GM18507 (cell line): Measurements from ENCODE around the gene CAMK4.

ENCODE experiments used
- DNase-seq: peaks from one replicate; pipeline ENCODE4 v3.0.0; 2011; ENCODE audit warnings: low read depth; ENCODE audit not compliant: insufficient read length; ENCODE audit errors: extremely low spot score
- FAIRE-seq: peaks from 2 replicates; lab custom pipeline; 2011; peaks lifted over from hg19 to GRCh38; lab: Jason Lieb, UNC

Gene CAMK4

GRCh38 chr5:111364992-111365391, 140.8 kb downstream of the CAMK4 start:
- DNase-seq (no peak), FAIRE-seq (no peak)

DNA sequence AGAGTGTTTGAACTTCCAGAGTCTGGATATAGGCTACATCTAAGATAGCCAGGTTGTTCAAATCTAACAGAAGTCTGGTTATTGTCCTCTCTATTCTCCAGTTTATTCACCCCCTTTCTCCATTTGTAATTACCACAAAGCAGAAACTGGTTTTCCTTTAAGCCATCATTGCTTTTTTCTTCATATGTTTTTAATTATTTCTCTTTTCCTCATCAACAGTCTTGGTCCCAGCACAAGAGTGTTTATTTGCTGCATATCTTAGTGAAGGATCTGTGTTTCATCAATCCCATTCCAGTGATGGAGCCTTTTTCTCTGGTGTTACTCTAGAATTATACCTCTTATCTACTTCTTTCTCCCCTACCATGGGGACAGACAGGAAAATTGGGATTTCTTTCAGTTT, 142.2 kb downstream of the CAMK4 start:
- FAIRE-seq: no peak

DNA sequence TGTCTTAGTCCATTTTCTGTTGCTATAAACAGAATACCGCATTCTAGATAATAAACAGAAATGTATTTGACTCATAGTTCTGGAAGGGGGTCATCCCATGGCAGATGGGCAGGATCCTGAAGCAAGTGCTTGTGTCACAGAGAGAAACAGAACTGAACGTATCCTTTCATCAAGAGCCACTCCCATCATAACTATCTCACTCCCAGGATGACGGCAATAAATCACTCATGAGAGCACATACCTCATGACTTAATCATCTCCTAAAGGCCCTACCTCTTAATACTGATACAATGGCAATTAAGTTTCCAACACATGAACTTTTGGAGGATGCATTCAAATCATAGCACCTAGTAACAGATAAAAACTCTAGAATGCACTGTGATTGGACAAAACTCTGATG, 142.9 kb downstream of the CAMK4 start:
- no peak for FAIRE-seq

More for the DNA sequence above, 142.2 kb downstream of the CAMK4 start:
- DNase-seq: no peak

GRCh38 chr5:111372799-111373198, 148.6 kb downstream of the CAMK4 start:
- DNase-seq: no peak
- no peak for FAIRE-seq

More for the DNA sequence above, 142.9 kb downstream of the CAMK4 start:
- no peak for DNase-seq

DNA sequence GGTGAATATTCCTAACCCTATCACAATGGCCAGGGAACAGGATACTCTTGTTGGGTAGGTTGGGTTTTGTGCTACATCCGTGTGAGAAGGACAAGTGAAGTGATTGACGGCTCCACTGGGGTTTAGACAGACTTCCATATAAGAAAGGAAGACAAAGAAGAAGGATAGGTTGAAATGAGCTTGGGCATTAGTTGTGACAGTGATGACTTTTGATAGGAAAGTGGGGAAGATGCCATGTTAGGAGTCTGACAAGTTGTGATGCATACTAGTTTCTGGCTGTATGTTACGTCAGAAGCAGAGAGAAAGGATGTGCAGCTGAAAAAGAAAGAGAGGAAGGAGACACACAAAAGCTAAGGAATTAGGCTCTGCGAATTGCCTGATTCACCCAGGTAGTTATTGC, 150.2 kb downstream of the CAMK4 start:
- FAIRE-seq: no peak
- no peak for DNase-seq

DNA sequence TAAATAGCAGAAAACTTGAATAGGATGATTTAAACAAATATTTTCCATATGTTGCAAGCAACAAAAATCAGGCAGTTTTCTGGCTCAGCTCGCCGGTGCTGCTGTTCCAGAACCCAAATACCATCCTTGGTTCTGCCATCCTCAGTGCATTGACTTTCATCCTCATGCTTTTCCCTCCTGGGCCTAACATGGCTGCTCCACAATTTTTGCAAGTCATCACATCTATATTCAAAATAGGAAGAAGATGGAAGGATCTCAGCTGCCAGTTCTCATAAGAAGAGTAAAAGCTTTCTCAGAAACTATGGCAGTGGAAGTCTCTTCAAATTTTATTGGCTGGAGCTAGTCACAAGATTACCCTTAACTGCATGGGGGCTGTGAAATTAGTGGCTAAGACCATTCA, 151.5 kb downstream of the CAMK4 start:
- DNase-seq (no peak), FAIRE-seq (no peak)

GRCh38 chr5:111377306-111377705, 153.1 kb downstream of the CAMK4 start:
- FAIRE-seq: no peak
- DNase-seq: no peak

DNA sequence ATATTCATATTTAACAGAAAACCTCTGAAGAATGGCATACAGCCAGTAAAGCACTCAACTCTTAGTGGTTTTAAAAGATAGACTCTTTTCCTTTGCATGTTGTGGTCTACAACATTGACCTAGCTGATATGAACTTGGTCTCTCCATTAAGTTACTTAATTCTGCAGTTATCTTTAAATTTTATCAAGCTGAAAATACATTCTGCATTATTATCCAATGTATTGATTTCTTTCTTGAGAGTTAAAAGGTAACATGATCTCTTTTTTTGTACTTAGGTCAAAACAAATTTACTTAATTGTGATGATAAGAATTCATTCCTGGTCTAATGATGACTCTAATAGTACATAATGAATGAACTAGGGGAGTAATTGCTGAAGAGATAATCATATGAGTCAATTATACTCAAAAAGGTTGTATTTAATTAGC, 155.2 kb downstream of the CAMK4 start:
- FAIRE-seq: no peak

DNA sequence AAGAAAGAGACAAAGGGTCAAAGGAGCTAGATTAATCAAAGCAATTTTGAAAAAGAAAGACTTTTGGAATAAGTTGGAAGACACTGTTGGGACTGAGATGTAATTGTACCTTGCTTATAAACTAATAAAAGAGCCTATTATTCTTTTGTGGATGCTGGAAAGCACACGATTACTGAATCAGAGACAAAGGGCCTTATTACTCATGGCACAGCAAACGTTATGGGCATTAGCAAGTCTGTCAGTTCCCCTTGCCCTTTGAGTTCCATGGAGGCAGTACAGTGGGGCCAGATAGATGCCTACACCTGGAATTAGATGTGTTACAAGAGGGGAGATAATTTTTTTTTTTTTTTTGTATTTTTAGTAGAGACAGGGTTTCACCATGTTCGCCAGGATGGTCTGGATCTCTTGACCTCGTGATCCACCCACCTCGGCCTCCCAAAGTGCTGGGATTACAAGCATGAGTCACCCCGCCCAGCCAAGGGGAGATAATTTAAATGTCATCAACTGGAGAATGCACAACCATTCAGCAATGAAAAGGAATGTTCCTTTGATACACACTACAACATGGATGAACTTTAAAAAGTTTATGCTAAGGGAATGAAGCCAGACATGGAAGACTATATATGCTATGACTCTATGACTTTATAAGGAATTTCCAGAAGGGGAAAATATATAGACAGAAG, 159.2 kb downstream of the CAMK4 start:
- DNase-seq: no peak

More for the DNA sequence above, 155.2 kb downstream of the CAMK4 start:
- DNase-seq: no peak

GRCh38 chr5:111384220-111384619, 160.0 kb downstream of the CAMK4 start:
- FAIRE-seq (no peak), DNase-seq (no peak)

More for the DNA sequence above, 159.2 kb downstream of the CAMK4 start:
- no peak for FAIRE-seq

GRCh38 chr5:111385051-111385450, 160.9 kb downstream of the CAMK4 start:
- DNase-seq (no peak), FAIRE-seq (no peak)

- FAIRE-seq (no peak), DNase-seq (no peak)
Observed at GRCh38 chr5:111385970-111386831, 162.0 kb downstream of the CAMK4 start.

- no peak for FAIRE-seq
- no peak for DNase-seq
Observed at GRCh38 chr5:111386832-111387162, 162.6 kb downstream of the CAMK4 start.

GRCh38 chr5:111387361-111387760, 163.2 kb downstream of the CAMK4 start:
- FAIRE-seq (no peak), DNase-seq (no peak)

DNA sequence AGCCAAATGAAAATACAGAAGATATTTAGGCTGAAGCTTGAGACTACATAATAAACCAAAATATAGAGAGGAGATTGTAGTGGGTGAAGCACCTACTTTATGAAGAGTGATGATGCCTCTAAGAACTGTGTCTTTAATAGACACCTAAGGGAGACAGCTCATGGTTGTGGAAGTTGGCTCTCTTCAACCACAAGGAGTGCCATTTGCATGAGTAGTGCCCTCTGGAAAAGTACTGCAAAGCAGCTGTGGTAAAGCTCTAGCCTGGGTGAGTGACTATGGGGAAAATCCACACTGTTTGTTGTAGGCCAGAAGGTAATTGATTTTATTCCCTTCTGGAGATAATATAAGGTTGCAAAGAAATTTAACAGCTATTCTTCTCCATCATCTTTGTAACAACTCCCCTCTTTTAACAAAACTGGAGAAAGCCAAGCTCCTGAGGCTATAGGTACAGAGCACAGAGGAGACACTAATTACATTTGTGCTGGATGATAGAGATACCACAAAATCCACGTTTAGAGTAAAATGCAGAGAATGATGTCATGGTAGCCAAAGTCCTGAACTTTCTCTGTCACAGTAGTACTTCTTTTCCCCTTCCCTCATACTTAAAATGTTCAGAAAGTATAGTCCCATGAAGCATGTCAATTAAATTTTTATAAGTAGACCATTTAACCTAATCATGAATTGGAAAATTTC, 165.4 kb downstream of the CAMK4 start:
- FAIRE-seq (no peak), DNase-seq (no peak)

DNA sequence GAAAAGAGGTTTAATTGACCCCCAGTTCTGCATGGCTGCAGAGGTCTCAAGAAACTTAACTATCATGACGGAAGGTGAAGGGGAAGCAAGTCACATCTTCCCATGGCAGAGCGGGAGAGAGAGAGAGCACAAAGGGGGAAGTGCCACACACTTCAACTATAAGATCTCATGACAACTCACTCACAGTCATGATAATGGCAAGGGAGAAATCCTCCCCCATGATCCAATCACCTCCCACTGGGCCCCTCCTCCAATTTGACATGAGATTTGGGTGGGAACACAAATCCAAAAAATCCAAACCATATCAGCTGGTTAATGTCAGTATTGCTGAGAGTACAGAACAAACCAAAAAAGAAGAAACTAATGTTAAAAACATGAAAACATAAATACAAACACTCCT, 168.0 kb downstream of the CAMK4 start:
- FAIRE-seq: no peak

DNA sequence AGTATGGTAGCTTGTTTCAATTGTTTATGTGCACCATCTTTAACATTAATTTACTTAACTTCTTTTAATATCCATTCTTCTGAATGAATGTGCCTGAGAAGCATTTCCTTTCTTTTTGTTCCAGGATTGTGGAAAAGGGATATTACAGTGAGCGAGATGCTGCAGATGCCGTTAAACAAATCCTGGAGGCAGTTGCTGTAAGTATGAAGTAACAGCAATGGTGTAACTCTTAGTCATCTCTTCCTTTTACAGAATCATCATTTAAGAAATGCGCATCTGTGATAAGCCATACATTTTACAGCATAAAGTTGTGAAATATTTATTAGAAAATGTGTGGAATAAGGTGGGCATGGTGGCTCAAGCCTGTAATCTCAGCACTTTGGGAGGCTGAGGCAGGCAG, 170.4 kb downstream of the CAMK4 start:
- no peak for DNase-seq

More for the DNA sequence above, 168.0 kb downstream of the CAMK4 start:
- no peak for DNase-seq

DNA sequence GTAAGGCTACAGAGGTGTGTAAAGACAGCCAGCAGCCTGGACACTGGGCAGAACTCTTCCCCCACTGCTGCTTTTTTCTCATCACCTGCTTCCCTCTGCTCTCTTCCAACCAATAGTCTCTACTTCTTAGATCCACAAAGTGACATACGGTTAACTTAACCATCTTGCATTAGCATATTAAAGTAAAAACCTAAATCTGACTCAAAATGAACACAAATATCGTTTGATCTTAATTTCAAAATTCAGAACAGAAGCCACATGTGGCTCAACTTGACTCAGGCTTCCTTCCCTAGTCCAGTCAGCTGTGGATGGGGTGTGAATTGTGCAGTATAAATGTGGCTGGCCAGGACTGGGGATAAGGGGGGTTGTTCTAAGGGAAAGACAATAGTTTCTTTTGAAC, 173.8 kb downstream of the CAMK4 start:
- FAIRE-seq (no peak), DNase-seq (no peak)

More for the DNA sequence above, 170.4 kb downstream of the CAMK4 start:
- FAIRE-seq: no peak

GRCh38 chr5:111399113-111399512, 174.9 kb downstream of the CAMK4 start:
- no peak for FAIRE-seq
- no peak for DNase-seq

DNA sequence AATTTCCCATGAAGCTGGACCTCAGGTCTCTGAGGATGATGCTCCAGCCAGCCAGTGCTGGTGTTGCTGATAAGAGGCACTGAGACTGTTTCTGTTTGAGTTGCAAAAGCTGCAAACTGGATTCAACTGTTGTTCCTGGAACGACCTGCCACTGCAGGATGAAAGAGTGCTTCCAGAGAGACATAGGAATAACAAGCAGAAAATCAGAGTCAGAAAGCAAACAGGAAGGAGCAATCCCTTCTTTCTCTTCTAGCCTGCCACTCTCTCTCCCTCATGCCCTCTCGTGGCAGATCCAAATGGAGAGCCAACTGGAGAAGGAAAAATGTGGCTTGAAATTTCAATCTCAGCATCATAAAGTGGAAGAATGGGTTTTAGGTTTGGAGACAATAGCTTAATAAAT, 177.7 kb downstream of the CAMK4 start:
- DNase-seq: no peak
- no peak for FAIRE-seq
